ENCODE results near the gene C6orf15. TPM values are rescaled to one million over a fixed set of nuclear protein-coding genes. Genes with fewer than 3 reads are reported as not detected.
A peak's percentile ranks its signal among the peaks of the same experiment; 100 is the strongest.

C6orf15 gene
- total RNA-seq, 4 donors from 2014 or later, result not detected

DNA sequence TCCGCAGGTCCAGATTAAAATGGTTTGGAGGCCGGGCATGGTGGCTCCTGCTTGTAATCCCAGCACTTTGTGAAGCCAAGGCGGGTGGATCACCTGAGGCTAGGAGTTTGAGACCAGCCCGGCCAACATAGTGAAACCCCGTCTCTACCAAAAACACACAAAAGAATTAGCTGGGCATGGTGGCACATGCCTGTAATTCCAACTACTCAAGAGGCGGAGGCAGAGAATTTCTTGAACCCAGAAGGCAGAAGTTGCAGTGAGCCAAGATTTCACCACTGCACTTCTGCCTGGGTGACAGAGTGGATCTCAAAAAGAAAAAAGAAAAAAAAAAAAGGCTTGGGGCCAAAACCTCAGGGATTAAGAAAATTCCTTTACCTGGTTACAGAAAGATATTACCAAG is 30.5 kb downstream of the C6orf15 start:
- no peaks in the 10 kb centered on the region for H3K27me3 ChIP-seq
- no peak overlapping the region for H3K27ac ChIP-seq
- H3K36me3 ChIP-seq, result no peaks in the 10 kb centered on the region
- DNase-seq, result no peak
- no peaks in the 10 kb centered on the region for H3K9me3 ChIP-seq
- H3K4me3 ChIP-seq, result no peak overlapping the region
- peaks cover 0 to 5% (median 0%) of the 10 kb centered on the region in 4 donors for H3K4me1 ChIP-seq
- TF ChIP-seq, protein P1, sequence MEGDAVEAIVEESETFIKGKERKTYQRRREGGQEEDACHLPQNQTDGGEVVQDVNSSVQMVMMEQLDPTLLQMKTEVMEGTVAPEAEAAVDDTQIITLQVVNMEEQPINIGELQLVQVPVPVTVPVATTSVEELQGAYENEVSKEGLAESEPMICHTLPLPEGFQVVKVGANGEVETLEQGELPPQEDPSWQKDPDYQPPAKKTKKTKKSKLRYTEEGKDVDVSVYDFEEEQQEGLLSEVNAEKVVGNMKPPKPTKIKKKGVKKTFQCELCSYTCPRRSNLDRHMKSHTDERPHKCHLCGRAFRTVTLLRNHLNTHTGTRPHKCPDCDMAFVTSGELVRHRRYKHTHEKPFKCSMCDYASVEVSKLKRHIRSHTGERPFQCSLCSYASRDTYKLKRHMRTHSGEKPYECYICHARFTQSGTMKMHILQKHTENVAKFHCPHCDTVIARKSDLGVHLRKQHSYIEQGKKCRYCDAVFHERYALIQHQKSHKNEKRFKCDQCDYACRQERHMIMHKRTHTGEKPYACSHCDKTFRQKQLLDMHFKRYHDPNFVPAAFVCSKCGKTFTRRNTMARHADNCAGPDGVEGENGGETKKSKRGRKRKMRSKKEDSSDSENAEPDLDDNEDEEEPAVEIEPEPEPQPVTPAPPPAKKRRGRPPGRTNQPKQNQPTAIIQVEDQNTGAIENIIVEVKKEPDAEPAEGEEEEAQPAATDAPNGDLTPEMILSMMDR (IDR thresholded peaks at IDR 0.05), result no peak
- no peak for TF ChIP-seq POLR2A (IDR thresholded peaks at IDR 0.05)

GRCh38 chr6:31079656-31080261 is 32.6 kb downstream of the C6orf15 start:
- peak overlapping the region in 1 of 4 donors; percentile 20 for H3K4me3 ChIP-seq
- DNase-seq, result peak; percentile 58 to 87 (median 72)
- no peak overlapping the region for H3K27ac ChIP-seq
- no peaks in the 10 kb centered on the region for H3K4me1 ChIP-seq
- H3K27me3 ChIP-seq, result no peaks in the 10 kb centered on the region
- TF ChIP-seq POLR2A (IDR thresholded peaks at IDR 0.05), result no peak
- TF ChIP-seq, protein P1 (IDR thresholded peaks at IDR 0.05), result peak; percentile 41 to 83 (median 75)
- H3K36me3 ChIP-seq, result no peaks in the 10 kb centered on the region
- H3K9me3 ChIP-seq, result no peaks in the 10 kb centered on the region

DNA sequence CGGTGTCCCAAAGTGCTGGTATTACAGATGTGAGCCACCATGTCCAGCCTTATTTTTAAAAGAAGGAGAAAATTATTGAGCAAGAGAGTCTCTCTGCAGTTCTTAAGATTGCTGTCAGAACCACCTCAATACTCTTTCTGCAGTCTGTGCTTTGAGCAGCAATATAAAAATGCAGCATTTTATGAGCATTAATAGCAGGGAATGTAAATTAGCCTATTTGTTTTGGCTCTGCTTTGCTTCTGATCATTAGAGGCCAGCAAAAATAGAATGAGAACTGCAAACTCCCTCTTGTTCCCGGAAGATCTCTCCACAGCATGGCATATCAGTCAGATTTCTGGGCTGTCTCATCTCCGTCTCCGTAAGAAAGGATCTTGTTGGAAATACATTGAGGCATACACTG is 35.8 kb downstream of the C6orf15 start:
- Histone ChIP-seq H3K36me3 (no peaks in the 10 kb centered on the region), H3K9me3 (no peaks in the 10 kb centered on the region), H3K27me3 (no peaks in the 10 kb centered on the region), H3K27ac (no peak overlapping the region), H3K4me3 (no peak overlapping the region), H3K4me1 (no peaks in the 10 kb centered on the region)
- TF ChIP-seq POLR2A (IDR thresholded peaks at IDR 0.05), result no peak
- TF ChIP-seq, protein P1 (IDR thresholded peaks at IDR 0.05), result no peak
- no peak for DNase-seq

- Histone ChIP-seq H3K9me3 (no peaks in the 10 kb centered on the region), H3K4me3 (no peak overlapping the region), H3K36me3 (no peaks in the 10 kb centered on the region), H3K4me1 (no peaks in the 10 kb centered on the region), H3K27me3 (no peaks in the 10 kb centered on the region), H3K27ac (no peak overlapping the region)
- no peak for TF ChIP-seq POLR2A (IDR thresholded peaks at IDR 0.05)
- TF ChIP-seq, protein P1 (IDR thresholded peaks at IDR 0.05), result no peak
- no peak for DNase-seq
Observed at GRCh38 chr6:31075528-31075927, 36.8 kb downstream of the C6orf15 start.

GRCh38 chr6:31074401-31074800 is 38.0 kb downstream of the C6orf15 start:
- H3K36me3 ChIP-seq, result no peaks in the 10 kb centered on the region
- no peaks in the 10 kb centered on the region for H3K9me3 ChIP-seq
- no peak for DNase-seq
- H3K4me1 ChIP-seq, result no peaks in the 10 kb centered on the region
- no peak overlapping the region for H3K4me3 ChIP-seq
- H3K27me3 ChIP-seq, result no peaks in the 10 kb centered on the region
- no peak for TF ChIP-seq POLR2A (IDR thresholded peaks at IDR 0.05)
- TF ChIP-seq, protein P1 (IDR thresholded peaks at IDR 0.05), result no peak
- H3K27ac ChIP-seq, result no peak overlapping the region
